GM19239 (cell line): Measurements from ENCODE around the gene ZNF75A.
"Not testable (repeated sequence)": the region's sequence is repeated elsewhere in the genome, so short reads cannot be mapped to it uniquely, and the experiment has no call there.

ENCODE experiments used
- DNase-seq: peaks from one replicate; pipeline ENCODE4 v3.0.0; 2011; ENCODE audit warnings: low spot score; ENCODE audit not compliant: insufficient read length
- FAIRE-seq: peaks from 2 replicates; lab custom pipeline; 2011; peaks lifted over from hg19 to GRCh38; lab: Jason Lieb, UNC

The ZNF75A gene

DNA sequence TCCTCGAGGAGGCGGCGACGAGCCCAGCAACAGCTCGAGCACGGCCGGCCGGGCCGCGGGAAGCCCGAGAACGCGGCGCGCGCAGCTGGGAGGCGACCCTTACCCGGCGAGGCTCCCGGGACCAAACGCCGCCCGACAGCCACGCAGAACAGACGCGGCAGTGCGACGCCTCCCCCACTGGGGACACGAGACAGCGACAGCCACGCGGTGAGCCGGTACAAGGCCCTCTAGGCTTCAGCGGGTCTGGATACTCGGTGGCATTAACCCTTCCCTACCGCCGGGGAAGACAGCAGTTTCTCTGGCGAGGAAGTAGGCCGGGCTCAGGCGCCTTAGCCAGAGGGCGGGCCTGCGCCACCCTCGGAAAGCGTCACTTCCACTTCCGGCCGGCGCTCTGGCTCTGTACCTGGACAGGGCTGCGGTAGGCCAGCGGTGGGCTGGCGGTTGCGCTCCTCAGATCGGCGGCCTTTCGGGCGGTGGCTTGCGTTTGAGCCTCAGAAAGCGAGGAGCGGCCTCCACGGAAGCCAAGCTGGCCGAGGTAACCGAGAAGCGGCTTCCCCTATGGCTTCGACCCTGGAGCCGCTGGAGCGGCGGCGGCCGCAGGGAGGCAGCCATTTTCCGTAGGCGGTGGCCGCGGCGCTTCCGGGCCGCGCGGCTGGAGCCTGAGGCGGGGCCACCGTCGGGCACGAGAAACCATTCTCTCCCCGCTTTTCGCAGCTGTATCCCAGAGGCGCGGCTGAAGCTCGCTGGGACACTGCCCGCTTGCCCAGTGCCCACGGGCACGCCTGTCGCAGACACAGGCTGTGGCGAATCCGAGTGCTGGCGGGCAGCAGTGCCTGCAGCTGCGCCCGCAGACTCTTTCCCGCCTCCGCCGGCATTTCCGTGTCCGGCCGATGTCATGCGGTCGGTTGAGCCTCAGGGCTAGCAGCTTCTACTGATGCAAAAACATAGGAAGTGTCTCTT is at the start of gene ZNF75A, which contains the start of gene TIGD7:
ZNF75A (plus strand) TSS at position 389 of the 960 bp plus-strand sequence. CDS start 2,932 bp downstream, outside the sequence.
TIGD7 (minus strand) TSS at position 322 of the 960 bp plus-strand sequence. CDS start 4,816 bp downstream, outside the sequence.
- DNase-seq (peak; percentile 81), FAIRE-seq (peak; percentile 69)

- no peak for FAIRE-seq
- no peak for DNase-seq
Measured at GRCh38 chr16:3256146-3256865, 49.0 kb upstream of the ZNF75A start, which contains the start of gene MEFV. Gene MEFV (minus strand): TSS chr16:3256633. CDS start chr16:3256587, 46 bp downstream.

DNA sequence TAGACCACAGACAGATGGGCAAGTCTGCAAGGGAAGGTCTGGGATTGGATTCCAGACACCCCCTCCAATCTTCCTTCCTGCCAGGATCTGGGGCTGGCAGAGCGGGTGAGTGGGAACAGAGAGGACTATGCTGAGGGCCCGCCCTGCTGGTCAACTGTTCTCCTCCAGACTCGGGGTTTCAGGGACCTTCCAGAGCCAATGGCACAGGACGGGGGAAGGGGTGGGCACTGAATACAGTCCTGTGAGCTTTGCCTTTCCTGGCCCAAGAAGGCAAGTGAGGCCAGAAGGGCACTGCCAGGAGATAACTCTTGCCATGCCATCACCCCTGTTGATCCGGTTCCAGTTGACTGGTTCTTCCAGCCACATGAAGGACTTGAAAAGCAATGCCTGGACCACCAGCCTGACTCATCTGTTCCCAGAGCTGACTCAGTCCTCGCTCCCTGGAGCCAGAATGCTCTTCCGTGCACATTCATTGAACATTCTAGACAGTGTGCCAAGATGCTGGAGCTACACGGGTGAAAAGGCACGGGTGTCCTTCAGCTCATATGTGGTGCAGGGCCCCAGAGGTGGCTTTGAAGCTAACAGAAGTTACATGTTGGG is 48.3 kb upstream of the ZNF75A start:
- no peak for FAIRE-seq

GRCh38 chr16:3259836-3260235 is 45.5 kb upstream of the ZNF75A start:
- no peak for DNase-seq

More for the DNA sequence above, 48.3 kb upstream of the ZNF75A start:
- DNase-seq = no peak

DNA sequence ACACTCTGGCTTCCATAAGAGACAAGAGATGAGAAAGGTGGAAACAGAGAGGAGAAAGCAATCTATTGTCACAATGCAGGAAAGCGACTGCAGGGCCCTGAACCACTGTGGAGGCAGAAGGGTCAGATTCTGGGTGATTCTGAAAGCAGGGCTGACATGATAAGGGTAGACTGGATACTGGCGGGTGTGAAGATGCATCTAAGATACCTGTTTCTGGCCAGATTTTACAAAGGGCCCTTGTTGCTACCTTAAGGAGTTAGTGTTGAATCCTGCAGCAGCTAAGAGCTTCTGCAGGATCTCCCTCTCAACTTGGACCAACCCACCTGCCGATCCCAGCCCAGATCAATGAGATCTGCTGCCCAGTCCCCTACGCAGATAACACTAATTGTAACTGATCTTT is 42.8 kb upstream of the ZNF75A start:
- no peak for FAIRE-seq

More at GRCh38 chr16:3259836-3260235, 45.5 kb upstream of the ZNF75A start:
- no peak for FAIRE-seq

DNA sequence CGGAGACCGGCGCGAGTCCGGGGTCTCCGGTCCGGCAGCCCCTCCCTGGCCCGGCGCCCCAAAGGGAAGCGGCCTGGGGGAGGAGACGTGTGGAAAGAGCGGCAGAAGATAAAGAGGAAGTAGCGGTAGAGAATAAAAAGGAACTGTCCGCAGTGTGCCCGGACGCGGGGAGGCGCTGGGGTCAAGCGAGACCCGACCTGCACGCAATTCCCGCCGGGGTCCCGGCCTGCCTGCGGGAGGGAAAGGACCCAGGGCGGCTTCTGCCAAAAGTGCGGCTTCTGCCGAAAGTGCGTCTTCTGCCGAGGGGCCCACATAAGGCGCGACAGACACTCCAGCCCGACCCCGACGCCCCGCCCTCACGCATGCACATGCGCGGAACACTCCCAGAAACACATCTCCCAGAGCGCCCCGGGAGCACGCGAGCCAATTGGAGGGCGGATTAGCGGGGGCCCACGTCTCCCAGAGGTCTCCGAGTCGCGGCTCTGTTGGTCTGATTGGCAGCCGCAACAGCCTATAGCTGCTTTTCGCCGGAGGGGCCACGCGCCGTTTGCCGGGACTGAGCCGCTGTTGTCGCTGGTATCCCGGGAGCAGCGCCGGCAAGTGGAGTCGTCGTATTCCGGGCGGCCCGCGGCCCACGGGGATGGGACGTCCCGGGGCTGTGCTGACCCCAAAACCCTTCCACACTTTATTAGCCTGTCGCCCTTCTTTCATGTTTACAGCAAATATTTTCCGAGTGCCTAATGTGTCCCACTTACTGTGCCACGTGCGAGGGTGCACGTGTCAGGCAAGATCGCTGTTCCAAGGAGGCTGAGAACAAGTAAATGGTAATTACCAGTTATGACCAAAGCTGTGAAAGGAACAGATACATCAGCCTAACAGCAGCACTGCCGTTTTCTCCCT is 40.9 kb upstream of the ZNF75A start:
- peak; percentile 89 for FAIRE-seq
- DNase-seq = peak; percentile 96

More for the DNA sequence above, 42.8 kb upstream of the ZNF75A start:
- DNase-seq = no peak

GRCh38 chr16:3266873-3267537 is 38.3 kb upstream of the ZNF75A start:
- DNase-seq (no peak), FAIRE-seq (no peak)

GRCh38 chr16:3268294-3268693 is 37.0 kb upstream of the ZNF75A start:
- no peak for FAIRE-seq

DNA sequence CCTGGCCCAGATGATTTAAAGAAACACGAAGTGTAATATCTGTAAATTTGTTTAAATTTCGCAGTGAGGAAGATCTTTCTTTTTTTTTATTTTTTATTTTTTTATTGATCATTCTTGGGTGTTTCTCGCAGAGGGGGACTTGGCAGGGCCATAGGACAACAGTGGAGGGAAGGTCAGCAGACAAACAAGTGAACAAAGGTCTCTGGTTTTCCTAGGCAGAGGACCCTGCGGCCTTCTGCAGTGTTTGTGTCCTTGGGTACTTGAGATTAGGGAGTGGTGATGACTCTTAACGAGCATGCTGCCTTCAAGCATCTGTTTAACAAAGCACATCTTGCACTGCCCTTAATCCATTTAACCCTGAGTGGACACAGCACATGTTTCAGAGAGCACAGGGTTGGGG is 34.6 kb upstream of the ZNF75A start:
- not testable (repeated sequence) for DNase-seq, FAIRE-seq

More at GRCh38 chr16:3268294-3268693, 37.0 kb upstream of the ZNF75A start:
- no peak for DNase-seq

DNA sequence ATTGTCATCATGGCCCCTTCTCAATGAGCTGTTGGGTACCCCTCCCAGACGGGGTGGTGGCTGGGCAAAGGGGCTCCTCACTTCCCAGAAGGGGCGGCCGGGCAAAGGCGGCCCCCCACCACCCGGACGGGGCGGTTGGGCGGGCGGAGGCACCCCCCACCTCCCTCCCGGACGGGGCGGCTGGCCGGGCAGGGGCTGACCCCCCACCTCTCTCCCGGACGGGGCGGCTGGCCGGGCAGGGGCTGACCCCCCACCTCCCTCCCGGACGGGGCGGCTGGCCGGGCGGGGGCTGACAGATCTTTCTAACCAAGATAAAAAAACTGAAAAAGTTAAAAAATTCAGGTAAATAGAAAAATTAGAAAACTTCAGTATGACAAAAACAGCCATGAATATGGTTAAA is 34.0 kb upstream of the ZNF75A start:
- FAIRE-seq, DNase-seq: not testable (repeated sequence)

DNA sequence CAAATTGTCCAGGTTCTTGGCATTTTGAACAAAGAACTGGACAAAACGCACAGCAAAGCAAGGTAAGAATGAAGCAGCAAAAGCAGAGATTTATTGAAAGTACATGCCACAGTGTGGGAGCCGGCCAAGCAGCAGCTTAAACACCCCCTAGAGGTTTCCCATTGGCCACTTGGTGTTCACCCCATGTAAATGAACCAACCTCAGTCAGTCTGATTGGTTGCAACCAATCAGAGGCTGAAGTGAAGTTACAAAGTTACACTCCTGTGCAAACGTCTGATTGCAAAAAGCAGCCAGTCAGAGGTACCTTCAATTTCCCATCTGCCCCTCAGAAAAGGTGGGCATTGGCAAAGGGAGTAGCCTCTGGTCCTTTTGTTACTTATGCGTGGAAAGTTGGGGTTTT is 30.8 kb upstream of the ZNF75A start:
- DNase-seq = no peak
- FAIRE-seq = no peak

- DNase-seq (no peak), FAIRE-seq (no peak)
Measured at GRCh38 chr16:3274947-3275346, 30.4 kb upstream of the ZNF75A start.

DNA sequence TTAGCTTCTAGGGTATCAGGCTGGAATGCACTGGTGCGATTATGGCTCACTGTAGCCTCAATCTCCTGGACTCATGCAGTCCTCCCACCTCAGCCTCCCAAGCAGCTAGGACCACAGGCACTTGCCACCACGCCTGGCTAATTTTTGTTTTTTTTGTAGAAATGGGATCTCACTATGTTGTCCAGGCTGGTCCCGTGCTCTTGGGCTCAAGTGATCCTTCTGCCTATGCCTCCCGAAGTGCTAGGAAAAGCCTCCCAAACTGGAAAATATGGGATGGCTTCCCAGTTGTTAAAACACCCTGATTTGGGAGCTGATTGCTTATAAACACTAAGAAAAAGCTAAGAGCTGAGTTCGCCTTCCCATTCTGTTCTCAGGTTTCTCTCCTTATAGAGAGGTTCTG is 28.6 kb upstream of the ZNF75A start:
- FAIRE-seq = no peak

GRCh38 chr16:3281222-3281820 is 24.0 kb upstream of the ZNF75A start:
- FAIRE-seq (no peak), DNase-seq (no peak)

More for the DNA sequence above, 28.6 kb upstream of the ZNF75A start:
- DNase-seq = no peak

GRCh38 chr16:3282103-3282729 is 23.1 kb upstream of the ZNF75A start:
- FAIRE-seq (peak; percentile 70), DNase-seq (no peak)

GRCh38 chr16:3282730-3283542 is 22.4 kb upstream of the ZNF75A start, which contains the start of gene ZNF263:
Gene ZNF263 (plus strand): TSS chr16:3283491. CDS start chr16:3283819, 328 bp downstream.
- FAIRE-seq = peak; percentile 97

More at GRCh38 chr16:3282730-3283542, 22.4 kb upstream of the ZNF75A start, which contains the start of gene ZNF263:
- peak; percentile 94 for DNase-seq
